ENCODE results near the gene PTPRA.
"Not testable (repeated sequence)": the region's sequence is repeated elsewhere in the genome, so short reads cannot be mapped to it uniquely, and the experiment has no call there.

The PTPRA gene

DNA sequence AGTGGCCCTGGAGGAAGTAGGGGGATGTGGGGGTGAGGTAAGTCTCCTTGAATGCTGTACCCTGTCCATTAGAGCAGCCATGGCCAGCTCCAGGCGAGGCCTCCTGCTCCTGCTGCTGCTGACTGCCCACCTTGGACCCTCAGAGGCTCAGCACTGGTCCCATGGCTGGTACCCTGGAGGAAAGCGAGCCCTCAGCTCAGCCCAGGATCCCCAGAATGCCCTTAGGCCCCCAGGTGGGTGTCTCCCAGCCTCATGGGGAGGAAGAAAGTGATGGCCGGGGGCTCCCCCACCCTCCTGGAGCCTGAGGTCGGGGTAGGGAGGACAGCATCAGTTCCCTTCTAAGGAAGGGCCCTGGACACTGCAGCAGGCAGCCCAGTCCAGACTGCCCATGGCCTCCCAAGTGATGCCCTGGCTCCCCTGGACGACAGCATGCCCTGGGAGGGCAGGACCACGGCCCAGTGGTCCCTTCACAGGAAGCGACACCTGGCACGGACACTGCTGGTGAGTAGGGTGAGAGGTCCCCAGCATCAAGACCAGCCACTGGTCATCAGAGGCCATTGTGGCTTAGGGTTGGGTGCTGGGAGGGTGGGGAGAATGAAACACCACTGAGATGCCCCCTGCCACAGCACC is 171.2 kb downstream of the PTPRA start:
- no peak for DNase-seq (ENCODE audit: low spot score)

GRCh38 chr20:3045042-3045815 is 171.9 kb downstream of the PTPRA start:
- DNase-seq (ENCODE audit: low spot score) = peak; percentile 79

DNA sequence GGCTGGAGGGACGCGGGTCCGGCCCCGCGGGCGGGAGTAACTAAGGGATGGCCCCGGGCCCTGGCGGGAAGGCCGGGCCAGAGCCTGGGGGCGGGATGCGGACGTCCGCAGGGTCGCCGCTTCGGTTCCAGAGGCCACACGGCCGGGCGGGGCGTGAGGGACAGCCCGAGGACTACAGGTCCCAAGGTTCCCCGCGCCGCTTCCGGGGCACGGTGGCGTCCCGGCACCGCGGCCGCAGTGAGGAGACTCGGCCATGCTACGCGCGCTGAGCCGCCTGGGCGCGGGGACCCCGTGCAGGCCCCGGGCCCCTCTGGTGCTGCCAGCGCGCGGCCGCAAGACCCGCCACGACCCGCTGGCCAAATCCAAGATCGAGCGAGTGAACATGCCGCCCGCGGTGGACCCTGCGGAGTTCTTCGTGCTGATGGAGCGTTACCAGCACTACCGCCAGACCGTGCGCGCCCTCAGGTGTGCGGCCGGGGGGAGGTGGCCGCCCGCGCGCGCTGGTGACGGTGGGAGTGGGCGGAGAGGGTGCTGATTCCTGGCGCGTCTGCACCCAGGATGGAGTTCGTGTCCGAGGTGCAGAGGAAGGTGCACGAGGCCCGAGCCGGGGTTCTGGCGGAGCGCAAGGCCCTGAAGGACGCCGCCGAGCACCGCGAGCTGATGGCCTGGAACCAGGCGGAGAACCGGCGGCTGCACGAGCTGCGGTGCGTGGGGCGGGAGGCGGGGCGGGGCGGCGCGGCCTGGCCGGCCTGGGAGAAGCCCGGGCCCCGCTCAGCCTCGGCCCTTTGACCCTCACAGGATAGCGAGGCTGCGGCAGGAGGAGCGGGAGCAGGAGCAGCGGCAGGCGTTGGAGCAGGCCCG is 172.8 kb downstream of the PTPRA start, which contains the start of gene MRPS26:
MRPS26 (plus strand) TSS at position 237 of the 861 bp plus-strand sequence; CDS start at position 254, 17 bp downstream.
- peak; percentile 93 for DNase-seq (ENCODE audit: low spot score)

DNA sequence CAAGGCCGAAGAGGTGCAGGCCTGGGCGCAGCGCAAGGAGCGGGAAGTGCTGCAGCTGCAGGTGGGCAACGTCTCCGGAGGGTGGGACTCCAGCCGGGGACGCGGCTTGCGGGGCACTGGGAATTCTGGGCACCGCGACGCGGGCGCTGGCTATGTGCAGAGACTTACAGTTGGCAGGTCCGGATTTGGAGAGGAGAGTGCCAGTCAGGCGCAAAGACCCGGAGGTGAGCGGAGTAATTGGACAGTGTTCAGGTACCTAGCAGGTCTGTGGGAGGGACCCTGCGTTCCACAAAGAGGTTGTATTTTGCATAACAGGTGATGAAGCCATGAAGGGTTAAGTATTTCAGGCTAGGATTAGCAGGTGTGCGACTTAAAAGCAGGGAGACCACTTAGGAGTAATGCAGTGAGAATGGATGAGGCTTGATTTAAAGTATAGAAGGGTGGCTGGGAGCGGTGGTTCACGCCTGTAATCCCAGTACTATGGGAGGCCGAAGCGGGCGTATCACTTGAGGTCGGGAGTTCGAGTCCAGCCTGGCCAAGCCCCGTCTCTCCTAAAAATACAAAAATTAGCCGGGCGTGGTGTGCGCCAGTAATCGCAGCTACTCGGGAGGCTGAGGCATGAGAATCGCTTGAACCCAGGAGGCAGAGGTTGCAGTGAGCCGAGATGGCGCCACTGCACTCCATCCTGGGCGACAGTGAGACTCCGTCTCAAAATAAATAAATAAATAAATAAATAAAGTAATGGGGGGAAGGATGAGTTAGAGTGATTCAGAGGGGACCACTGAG is 173.6 kb downstream of the PTPRA start:
- DNase-seq (ENCODE audit: low spot score) = peak; percentile 53

GRCh38 chr20:3047486-3048419 is 174.5 kb downstream of the PTPRA start:
- DNase-seq (ENCODE audit: low spot score) = no peak

- no peak for DNase-seq (ENCODE audit: low spot score)
Measured at GRCh38 chr20:3051385-3052019, 178.2 kb downstream of the PTPRA start.

- no peak for DNase-seq (ENCODE audit: low spot score)
Measured at GRCh38 chr20:3059489-3059888, 186.2 kb downstream of the PTPRA start.

DNA sequence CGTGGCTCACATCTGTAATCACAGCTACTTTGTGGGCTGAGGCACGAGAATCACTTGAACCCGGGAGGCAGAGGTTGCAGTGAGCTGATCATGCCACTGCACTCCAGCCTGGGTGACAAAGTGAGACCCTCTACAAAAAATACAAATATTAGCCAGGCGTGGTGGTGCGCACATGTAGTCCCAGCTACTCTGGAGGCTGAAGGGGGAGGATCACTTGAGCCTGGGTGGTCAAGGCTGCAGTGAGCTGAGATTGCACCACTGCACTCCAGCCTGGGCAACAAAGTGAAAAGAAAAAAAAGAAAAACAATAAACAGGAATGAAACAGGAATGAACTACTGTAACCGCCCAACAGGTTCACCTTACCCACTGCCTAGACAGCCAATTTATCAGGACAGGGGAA is 190.8 kb downstream of the PTPRA start:
- not testable (repeated sequence) for DNase-seq (ENCODE audit: low spot score)

- no peak for DNase-seq (ENCODE audit: low spot score)
Measured at GRCh38 chr20:3067139-3068014, 194.1 kb downstream of the PTPRA start.

- no peak for DNase-seq (ENCODE audit: low spot score)
Measured at GRCh38 chr20:3068075-3068474, 194.8 kb downstream of the PTPRA start.

DNA sequence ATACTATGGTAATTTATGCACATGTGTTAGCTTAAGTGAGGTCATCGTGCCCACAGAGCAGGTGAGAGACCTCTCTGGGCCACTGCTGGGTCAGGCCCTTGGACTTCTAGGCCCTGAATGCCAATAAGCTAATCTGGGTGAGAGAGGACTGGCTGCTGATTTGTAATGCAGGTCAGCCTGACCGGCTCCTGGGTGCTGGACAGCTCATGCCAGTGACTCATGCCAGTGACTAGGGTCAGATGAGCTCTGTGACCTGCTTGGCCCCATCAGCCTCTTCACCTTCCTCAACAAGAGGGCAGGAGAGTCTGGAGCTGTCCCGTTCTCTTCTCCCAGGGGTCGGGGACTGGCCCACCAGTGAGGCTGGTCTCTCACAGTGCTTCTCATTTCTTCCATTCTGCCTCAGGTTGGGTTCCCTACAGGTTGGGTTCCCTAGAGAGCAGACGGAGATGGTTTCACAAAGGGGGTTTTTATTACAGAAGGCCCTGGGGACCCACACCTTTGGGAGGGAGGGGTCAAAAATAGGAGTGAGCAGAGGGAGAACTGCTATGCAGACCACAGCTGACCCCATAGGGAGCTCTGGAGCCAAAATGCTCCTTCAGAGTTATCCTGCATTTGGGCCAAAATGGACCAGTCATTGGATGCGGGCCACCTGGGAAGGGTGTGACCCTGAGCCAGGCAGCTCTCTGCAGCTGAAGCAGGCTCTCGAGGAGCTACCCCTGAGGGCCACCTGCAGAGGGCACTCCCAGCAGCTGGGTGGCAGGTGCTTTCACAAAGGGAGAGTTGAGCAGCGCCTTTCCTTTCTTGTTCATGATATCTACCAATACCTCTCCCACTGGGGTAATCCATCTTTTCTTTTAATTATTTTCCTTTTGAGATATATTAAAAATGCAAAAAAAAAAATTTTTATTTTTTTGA is 196.0 kb downstream of the PTPRA start:
- DNase-seq (ENCODE audit: low spot score) = peak; percentile 87

DNA sequence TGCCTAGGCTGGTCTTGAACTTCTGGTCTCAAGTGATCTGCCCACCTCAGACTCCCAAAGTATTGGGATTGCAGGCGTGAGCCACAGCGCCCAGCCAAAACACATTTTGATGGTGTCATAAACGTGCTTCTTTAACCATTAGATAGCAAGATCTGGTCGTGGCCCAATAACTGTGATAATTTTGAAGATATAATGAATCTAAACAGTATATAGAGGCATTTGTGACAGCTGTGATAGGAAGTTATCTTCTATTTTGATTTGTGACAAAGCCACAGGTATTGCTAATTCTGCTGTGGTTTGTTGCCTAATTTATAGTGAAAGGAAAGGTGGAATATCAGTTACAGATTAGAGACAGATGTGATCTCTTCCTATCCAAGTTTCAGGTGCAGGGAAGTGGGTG is 197.4 kb downstream of the PTPRA start:
- no peak for DNase-seq (ENCODE audit: low spot score)

- DNase-seq (ENCODE audit: low spot score) = no peak
Measured at GRCh38 chr20:3071266-3071609, 198.0 kb downstream of the PTPRA start.

- no peak for DNase-seq (ENCODE audit: low spot score)
Measured at GRCh38 chr20:3071610-3072529, 198.6 kb downstream of the PTPRA start, which contains the start of gene OXT. Gene OXT (plus strand): TSS chr20:3071620. CDS start chr20:3071656, 36 bp downstream.

- no peak for DNase-seq (ENCODE audit: low spot score)
Measured at GRCh38 chr20:3072530-3073250, 199.4 kb downstream of the PTPRA start.

GRCh38 chr20:3073251-3073643 is 200.0 kb downstream of the PTPRA start:
- not testable (repeated sequence) for DNase-seq (ENCODE audit: low spot score)

All from RKO (cell line).